Fibroblast of peridontal ligament (primary cell): Measurements from ENCODE around the gene NMNAT2.
A peak's percentile ranks its signal among the peaks of the same experiment; 100 is the strongest.
"Not testable (repeated sequence)": the region's sequence is repeated elsewhere in the genome, so short reads cannot be mapped to it uniquely, and the experiment has no call there.

Experiments used
- DNase-seq: peaks from one replicate; pipeline ENCODE4 v3.0.0-alpha.2; 2010; ENCODE audit errors: extremely low read depth

NMNAT2 gene

DNA sequence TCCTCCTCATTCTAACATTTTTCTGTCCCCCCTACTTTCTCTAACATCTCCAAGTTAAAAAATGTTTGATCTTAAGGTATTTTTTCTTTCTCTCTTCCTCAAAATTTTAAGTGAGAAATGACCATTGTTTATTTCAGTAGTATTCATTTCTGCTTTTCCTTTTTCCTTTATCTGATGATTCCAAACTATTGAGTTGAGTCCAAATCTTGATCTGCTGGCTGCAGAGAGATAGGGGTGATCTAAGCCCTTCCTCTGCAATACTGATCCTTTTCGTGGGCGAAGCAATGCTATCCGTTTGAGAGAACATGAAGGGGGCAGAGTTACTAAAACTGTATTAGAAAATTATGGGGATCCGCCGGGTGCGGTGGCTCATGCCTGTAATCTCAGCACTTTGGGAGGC lies 516 bp upstream of the NMNAT2 start:
- no peak for DNase-seq

DNA sequence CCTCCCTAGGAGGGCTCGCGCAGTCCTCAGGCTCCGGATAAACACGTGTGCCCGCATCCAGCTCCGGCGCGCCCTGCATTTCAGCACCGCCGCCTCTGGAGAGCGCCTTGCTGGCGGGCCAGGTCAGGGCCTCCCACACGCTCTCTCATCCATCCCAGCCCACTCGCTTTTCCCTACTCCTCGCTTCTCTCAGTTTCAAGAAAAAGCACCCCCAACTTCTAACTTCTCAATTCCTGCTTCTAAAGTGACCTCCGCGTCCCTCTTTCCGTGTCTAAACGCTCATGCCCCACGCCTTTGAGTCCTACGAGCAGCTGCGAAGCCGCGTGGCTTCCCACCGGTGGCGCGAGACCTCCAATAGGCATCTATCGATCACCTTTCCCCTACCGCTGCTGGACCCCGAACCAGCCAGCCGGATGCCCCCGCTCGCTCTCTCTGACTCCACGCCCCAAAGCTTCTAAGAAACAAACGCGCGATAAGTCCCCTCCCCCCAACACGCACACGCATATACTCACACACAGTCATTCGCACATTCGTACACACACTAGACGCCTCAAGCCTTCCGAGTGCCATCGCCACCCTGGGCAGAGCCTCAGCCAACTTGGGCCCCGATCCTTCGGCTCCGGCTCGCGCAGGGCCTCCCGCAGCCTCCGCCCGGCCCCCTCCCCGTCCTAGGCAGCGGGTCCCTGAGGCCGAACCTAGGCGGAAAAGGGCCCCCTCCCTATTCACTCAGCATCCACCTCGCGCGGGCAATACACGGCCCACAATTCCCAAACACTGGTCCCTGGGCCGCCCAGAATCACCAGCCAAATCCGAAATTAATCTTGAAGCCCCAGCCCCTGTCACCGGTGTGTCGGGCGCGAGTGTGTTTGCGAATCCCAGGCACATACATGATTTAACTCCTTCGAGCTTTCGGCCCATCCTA lies 1.1 kb downstream of the NMNAT2 start:
- peak; percentile 45 for DNase-seq

DNA sequence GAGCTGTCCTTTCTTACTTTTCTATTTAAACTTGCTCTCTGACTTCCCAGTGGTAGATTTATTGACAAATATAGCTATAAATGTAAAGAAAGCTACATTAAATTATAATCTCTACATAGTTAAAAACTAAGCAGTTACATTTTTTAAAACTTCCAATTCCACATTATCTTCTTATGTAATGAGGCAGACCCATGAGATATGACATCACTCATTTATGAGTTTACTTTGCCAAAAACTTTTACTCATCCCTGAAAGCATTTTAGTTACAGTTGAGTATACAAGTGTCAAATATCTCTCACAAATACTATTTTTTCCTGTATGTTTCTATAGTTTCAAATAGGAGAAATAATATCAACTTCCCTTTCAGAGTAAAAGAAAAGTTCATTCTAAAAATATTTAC lies 3.8 kb downstream of the NMNAT2 start:
- peak; percentile 12 for DNase-seq

DNA sequence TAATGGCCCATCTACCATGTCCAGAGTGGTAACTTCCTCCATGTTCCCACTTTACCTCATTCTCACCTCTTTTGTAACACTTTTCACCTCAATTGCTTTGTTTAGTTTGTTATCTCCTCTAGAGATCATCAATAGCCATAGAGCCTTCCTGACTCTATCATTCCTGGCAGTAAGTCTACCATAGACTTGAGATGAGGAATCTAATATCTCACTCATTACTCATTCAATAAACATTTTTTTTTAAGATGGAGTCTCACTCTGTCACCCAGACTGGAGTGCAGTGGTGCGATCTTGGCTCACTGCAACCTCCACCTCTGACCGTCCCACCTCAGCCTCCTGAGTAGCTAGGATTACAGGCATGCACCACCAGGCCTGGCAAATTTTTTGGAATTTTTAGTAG lies 7.1 kb downstream of the NMNAT2 start:
- no peak for DNase-seq

DNA sequence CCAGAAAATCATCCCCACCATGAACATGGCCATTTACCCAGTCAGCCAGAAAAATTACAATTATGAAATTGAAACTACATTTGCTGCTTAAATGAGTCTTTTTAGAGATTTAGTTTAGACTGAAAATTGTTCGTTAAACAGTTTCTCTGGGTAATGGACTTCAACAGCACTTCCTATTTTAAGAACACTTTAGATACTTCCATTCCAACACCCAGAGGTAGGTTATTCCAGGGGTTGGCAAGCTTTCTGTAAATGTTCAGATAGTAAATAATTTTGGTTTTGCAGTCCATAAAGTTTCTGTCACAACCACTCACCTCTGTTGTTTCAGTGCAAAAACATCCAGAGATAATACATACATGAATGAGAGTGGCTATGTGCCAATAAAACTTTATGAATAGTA lies 10.2 kb downstream of the NMNAT2 start:
- DNase-seq = no peak

DNA sequence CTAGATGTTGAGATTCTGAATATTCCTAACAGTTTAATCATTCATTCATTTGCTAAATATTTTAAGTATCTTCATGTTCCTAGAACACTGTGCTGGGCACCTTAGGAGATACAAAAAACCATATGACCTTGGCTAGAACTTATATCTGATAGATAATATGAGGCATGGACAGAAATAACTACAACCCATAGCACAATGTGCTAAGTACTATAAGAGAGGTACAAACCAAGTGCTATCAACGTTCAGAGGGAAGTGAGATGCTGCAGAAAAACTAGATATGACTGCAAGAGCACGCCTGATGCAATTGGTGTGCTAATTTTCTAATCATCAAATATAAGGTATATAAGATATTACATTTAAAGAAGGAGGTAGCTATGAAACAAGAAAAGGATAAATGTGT lies 10.7 kb downstream of the NMNAT2 start:
- DNase-seq = no peak

DNA sequence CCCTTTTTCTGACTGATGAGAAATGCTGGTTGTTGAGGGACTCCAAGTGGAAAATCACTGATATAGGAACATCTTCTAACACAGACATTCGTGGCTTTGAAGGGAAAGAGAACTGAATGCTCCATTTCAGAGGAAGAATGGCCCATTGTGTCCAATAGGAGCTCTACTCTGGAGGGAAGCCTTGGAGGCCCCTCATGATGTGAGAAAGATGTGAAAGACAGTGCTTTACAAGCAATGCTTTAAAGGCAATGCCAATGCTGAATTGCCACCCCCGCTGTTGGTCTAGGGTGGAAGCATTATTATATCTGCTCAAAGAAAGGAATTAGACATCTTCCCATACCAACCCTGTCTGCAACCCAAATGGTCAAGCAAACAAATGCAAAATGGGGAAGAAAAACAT lies 13.7 kb downstream of the NMNAT2 start:
- DNase-seq = no peak

DNA sequence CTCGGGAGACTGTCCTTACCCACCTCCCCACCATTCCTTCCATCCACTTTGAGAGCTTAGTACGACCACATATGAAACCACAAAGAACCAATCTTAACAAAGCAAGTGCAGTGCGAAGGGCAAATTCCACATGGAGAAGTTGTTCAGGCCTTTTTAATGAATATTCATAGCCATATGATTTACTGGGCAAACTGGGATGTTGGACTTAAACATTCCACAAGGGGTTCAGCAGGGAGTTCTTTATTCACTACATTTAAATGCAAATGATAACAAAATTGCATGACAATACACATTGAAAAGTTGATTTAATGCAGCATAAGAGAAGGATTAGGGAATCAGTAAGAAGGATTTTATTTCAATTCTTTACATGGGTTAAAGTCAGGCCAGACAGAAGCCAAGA lies 14.7 kb downstream of the NMNAT2 start:
- no peak for DNase-seq

DNA sequence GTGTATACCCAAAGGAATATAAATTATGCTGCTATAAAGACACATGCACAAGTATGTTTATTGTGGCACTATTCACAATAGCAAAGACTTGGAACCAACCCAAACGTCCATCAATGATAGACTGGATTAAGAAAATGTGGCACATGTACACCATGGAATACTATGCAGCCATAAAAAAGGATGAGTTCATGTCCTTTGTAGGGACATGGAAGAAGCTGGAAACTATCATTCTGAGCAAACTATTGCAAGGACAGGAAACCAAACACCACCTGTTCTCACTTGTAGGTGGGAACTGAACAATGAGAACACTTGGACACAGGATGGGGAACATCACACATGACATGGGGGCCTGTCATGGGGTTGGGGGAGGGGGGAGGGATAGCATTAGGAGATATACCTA lies 16.6 kb downstream of the NMNAT2 start:
- DNase-seq = not testable (repeated sequence)

DNA sequence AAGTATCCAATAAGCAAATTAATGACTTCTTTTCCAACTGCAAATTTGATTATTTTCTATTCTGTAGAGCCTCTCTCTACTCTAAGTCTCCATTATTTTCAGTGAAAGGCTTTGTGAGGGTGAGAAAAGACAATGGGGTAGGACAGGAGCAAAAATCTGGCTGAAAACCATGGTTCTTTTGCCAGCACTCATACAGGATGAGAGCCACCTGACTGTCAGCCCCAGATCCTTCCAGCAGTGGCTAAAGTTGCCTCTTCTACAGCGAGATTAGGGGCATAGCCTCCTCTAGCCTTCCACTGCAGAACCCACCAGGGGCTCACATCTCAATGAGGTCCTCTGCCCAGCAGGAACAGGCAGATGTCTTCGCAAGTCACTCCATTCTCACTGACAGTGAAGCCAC lies 23.7 kb downstream of the NMNAT2 start:
- DNase-seq = no peak

DNA sequence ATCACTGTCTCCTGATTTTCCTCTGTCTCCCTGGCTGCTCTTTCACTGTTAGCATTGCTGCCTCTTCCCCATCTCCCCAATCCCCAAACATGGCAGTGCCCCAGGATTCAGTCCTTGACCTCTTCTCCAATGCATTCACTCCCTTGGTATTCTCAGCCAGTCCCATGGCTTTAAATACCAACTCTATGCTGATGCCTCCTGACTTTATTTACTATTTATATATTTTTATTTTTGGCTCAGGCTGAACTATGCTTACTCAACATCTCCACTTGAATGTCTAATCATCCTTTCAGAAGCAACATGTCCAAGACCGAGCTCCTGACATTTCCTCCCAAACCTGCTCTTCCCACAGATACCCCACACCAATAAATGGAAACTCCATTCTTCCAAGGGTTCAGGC lies 26.3 kb downstream of the NMNAT2 start:
- DNase-seq = no peak

DNA sequence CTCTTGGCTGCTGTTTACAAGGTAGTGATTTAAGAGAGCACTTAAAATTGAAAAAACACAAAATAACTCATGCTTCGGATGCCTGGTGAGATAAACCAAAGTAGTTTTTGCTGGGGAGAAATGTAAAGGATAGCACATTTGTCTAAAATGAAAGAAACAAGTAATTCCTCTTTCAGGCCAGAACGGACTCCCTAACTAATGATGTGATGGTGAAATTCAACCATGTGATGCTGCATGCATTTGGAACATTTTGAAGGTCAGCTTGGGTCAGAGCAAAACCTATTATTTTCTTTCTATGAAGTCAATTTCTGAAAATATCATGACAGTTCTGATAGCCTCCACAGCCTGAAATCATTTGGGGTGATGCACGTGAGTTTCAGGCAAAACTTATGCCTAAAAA lies 27.6 kb downstream of the NMNAT2 start:
- DNase-seq = no peak

DNA sequence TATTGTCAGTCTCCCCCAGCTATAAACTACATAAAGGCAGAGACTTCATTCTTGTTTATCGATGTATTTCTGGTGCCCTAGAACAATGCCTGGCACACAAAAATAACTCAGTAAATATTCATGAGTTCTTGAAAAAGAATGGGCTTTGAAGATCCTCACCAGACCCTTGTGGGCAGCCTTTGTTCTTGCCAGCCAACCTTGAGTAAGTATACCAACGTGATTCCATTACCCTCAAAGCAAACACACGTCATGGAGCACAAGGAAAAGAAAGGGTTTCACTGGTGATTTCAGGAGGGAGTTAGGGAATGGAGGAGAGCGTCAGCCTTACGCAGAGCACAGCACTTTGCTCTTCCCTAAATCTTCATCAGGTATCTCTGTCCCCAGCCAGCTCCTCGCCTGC lies 29.4 kb downstream of the NMNAT2 start:
- no peak for DNase-seq

DNA sequence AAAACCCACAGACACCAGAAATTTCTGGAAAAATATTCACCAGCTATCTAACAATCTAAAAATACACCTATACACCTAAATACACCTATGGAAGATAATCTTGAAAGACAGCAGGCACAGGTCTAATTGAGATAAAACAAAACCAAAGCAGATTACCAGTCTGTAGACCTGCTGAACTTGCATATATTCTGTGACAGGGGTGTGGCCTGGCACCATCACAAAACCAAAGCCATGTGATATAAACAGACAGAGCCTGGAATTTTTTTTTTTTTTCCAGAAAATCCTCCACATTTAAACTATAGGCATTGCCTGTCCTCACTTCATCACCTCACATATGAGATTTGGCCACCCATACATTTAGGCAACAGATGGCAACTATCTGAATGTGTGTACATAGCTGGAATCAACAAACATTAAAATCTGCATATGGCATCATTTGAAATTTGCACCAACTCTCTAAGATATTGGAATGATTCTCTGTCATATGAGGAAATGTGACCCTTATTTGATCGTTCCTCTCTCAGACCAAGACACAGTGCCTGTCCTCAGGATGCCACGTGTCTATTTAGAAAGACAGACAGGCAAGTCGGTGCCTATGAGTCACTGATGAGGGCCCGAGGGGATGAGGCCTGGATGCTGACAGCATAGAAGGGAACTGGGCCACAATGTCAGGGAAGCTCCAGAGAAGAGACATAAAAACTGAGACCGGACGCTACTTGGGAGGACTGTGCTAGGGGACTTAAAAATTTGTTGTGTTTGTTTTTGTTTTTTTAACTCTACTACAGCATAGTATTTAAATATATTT lies 32.6 kb downstream of the NMNAT2 start:
- DNase-seq = no peak

DNA sequence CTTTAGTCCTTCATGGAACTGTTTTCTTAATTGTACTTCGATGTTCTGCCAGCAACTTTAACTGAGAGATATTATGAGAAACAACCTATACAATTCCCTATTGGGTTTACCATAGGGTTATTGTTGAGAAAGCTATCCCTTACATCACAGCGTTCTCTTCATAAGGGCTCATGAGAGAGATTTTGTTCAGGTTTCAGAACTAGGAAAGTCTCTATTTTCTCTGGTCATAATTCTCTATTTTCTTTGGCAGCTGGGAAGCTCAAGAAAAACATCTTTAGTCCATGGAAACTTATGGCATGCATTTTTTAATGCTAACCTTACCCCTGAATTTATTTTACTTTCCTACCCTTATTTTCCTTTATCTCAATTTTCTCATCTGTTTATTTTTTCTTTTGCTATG lies 38.2 kb downstream of the NMNAT2 start:
- peak; percentile 9 for DNase-seq

DNA sequence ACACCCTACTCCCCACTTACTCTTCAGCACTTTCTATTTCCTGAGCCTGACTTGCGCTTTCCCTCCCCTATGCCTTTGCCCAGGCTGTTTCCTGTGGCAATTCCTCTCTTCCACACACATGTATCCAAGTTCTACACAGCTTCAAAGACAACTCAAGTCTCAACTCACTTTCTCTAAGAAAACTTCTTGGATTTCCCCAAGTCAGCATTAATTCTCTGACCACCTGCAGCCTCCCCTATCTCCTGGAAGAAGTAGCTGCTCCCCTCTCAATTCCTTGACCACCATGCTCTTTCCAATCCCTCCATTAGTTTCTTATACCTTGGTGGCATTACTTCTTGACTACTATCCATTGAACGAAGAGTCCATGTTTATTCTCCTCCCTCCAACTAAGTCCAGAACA lies 42.8 kb downstream of the NMNAT2 start:
- DNase-seq = no peak

DNA sequence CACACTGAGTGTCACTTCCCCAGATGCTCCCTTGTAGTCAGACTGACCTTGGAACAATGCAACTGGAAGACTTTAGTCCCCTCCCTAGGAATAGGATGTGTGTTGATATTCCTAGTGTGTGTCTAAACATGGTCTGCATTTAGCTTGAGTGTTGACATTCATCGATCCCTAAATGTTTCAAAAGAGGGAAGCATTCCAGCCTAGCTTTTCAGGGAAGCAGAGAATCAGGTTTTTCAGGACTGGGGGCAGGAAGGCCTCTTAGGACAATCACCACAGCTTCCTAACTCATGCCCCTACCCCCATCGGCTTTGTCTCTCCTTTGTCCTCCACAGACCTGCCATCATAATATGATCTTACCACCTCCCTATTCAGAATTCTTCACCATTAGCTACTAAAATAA lies 43.4 kb downstream of the NMNAT2 start:
- DNase-seq = no peak

DNA sequence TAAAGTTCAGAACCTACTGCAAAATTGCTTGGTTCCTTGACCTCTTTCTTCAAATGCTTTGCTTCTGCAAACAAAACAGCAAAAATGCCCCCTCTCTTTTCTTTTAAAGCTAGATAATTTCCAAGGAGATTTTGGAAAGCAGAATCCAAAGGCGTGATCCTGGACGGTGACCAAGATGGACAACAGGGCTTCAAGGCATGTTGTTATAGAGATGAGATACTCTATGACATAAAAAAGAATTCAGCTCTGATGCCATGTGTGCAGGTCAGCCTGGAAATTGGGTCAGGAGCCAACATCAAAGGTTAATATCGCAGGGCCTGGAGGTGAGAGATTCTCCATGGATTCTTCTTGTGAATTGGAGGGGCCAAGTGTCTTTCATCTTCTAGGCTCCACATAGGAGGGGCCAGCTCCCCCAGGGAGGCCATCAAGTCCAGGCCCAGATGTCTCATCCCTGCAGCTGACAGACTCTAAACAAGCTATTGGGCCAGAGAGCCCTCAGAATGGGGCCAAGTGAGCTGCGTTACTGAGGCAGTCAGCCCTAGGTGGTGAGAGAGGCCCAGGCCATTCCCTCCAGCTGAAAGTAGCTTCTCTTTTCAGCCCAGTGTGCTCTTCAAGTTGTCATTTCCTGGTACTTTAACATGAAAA lies 45.5 kb downstream of the NMNAT2 start:
- no peak for DNase-seq

DNA sequence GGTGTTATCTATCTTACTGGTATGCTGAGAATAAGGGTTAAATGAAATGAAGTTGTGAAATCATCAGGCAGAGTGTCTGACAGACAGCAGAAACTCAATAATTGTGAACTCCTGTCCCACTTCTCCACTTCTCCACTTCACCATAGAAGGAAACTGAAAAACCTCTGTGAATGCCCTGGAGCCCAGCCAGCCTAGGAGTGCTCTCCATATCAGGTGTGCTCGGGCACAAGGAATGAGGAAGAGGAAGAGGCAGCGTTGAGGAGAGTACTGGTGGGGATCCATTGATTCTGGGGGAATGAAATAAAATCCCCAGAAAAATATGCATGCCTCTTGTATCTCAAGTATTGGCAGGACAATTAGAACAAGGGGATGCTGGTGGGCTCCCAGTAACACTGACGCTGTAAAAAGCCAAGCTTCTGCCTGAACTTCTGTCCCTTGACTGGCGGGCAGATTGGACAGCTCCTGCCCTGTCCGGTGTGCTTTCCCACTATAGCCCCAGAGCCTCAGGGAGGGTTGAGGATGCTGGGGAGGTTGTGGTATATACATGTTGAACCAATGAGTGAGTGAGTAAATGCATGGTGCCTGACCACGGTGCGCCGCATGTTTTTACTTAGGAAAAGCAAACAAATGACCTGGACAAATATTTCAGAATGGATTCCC lies 47.7 kb downstream of the NMNAT2 start:
- DNase-seq = no peak

DNA sequence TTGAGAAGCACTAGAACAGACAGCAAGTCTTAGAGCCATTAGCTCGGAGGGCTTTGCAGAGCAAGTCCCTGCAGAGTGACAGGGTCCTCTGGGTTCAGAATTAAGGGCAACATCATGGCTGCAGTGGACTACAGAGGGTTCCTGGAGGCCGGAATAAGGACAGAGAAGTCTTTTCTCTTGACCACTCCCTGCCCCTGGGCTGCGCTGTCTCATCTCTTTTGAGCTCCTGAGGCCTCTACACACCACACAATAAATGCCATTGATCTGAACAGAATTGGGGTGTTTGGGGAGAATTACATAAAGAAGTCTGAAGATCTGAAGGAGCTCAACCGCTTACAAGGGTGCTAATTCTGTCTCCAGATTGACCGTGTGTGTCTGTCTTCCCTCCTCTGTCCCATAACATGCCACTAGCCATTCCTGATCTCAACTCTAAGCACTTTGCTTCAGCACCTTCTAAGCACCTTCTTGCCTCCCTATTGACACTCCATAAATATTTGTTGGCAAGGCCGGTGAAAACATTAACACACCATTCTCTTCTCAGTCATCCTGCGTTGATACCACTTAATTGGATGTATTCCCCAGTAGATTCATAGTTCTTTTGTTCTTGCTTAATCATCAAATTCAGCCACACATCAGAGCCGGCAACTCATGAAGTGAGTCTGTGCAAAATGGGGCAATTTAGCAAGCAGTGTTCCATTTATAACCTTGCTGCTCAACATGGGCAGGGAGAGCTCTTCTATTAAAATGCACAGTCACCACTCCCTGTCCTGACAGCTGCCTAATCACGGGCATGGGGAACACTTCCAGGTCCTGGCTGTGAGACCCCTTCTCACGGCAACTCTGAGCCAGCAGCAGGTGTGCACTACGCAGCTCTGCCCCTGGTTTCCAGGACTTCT lies 49.7 kb downstream of the NMNAT2 start:
- DNase-seq = no peak

DNA sequence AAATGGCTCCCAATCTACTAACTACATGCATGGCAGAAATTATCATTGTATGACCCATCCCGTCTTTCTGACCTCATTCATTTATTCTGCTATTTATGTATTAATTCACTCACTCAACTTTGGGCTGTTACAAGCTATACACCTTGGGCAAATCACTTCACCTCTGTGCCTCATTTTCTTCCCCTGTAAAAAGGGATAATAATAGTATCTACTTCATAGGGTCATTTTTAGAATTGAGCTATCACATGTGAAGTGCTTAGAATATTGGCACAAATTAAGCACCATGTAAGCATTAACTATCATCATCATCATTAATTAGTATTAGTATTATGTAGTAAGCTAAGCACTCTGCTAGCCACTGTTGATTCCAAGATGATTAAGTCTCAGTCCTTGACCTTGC lies 52.1 kb downstream of the NMNAT2 start:
- no peak for DNase-seq
